SK-N-SH treated with all-trans-retinoic acid at 6 μM for 48 hours (cell line): ENCODE results near the gene RAD51B.

ENCODE experiments used
- ATAC-seq: fragments of 200-7000 bp; cut with Tn5 transposase; 3 replicates; pipeline ENCODE4 v1.9.1; 2020; ENCODE audit warnings: mild to moderate bottlenecking, moderate library complexity
- ARNTL ChIP-seq: fragments of 450-650 bp; formaldehyde crosslinking; IDR thresholded peaks from 2 replicates; pipeline ENCODE4 v1.5.0; 2020; ENCODE audit warnings: low read depth, mild to moderate bottlenecking, moderate library complexity, borderline replicate concordance
- BACH2 ChIP-seq: fragments of 250-450 bp; sonication (Bioruptor Pico); IDR thresholded peaks from 2 replicates; pipeline ENCODE4 v1.9.0; 2021; ENCODE audit warnings: mild to moderate bottlenecking, borderline replicate concordance
- CREB5 ChIP-seq: fragments of 250-450 bp; sonication (Bioruptor Pico); IDR thresholded peaks from 2 replicates; pipeline ENCODE4 v1.5.1; 2020; ENCODE audit warnings: low read depth, mild to moderate bottlenecking, moderate library complexity
- CSDC2 ChIP-seq: fragments of 250-450 bp; sonication (Bioruptor Pico); IDR thresholded peaks from 2 replicates; pipeline ENCODE4 v1.5.0; 2020; ENCODE audit warnings: mild to moderate bottlenecking, moderate library complexity
- CSRNP3 ChIP-seq: fragments of 250-450 bp; sonication (Bioruptor Pico); IDR thresholded peaks from 2 replicates; pipeline ENCODE4 v1.5.1; 2021; ENCODE audit warnings: mild to moderate bottlenecking, moderate library complexity
- ESRRG ChIP-seq: fragments of 250-450 bp; sonication (Bioruptor Pico); IDR thresholded peaks from 2 replicates; pipeline ENCODE4 v1.6.1; 2021; ENCODE audit warnings: mild to moderate bottlenecking
- GLIS3 ChIP-seq: fragments of 250-450 bp; sonication (Bioruptor Pico); IDR thresholded peaks from 2 replicates; pipeline ENCODE4 v1.5.0; 2020; ENCODE audit warnings: mild to moderate bottlenecking, moderate library complexity
- ISL1 ChIP-seq: fragments of 250-450 bp; sonication (Bioruptor Pico); IDR thresholded peaks from 2 replicates; pipeline ENCODE4 v2.1.2; 2022; ENCODE audit warnings: mild to moderate bottlenecking, moderate library complexity
- OSR1 ChIP-seq: fragments of 250-450 bp; sonication (Bioruptor Pico); IDR thresholded peaks from 2 replicates; pipeline ENCODE4 v1.8.0; 2022; ENCODE audit warnings: moderate library complexity, mild to moderate bottlenecking, inconsistent platforms
- PATZ1 ChIP-seq: fragments of 250-450 bp; sonication (Bioruptor Pico); IDR thresholded peaks from 2 replicates; pipeline ENCODE4 v1.8.0; 2020; ENCODE audit warnings: mild to moderate bottlenecking, moderate library complexity, borderline replicate concordance
- POU6F1 ChIP-seq: fragments of 250-450 bp; sonication (Bioruptor Pico); IDR thresholded peaks from 2 replicates; pipeline ENCODE4 v1.8.0; 2021; ENCODE audit warnings: low read depth, mild to moderate bottlenecking, moderate library complexity, borderline replicate concordance
- RARB ChIP-seq: fragments of 250-450 bp; sonication (Bioruptor Pico); IDR thresholded peaks from 2 replicates; pipeline ENCODE4 v1.8.0; 2021; ENCODE audit warnings: mild to moderate bottlenecking, moderate library complexity
- SNAI2 ChIP-seq: fragments of 250-450 bp; sonication (Bioruptor Pico); IDR thresholded peaks from 2 replicates; pipeline ENCODE4 v1.5.0; 2020; ENCODE audit warnings: mild to moderate bottlenecking, moderate library complexity
- TCF4 ChIP-seq: fragments of 250-450 bp; sonication (Bioruptor Pico); IDR thresholded peaks from 2 replicates; pipeline ENCODE4 v1.8.0; 2021; ENCODE audit warnings: mild to moderate bottlenecking, moderate library complexity, borderline replicate concordance
- TSHZ2 ChIP-seq: fragments of 250-450 bp; sonication (Bioruptor Pico); IDR thresholded peaks from 2 replicates; pipeline ENCODE4 v1.5.0; 2020; ENCODE audit warnings: mild to moderate bottlenecking, moderate library complexity
- ZC3H10 ChIP-seq: fragments of 250-450 bp; sonication (Bioruptor Pico); IDR thresholded peaks from 2 replicates; pipeline ENCODE4 v1.5.1; 2021; ENCODE audit warnings: mild to moderate bottlenecking, moderate library complexity
- ZFP30 ChIP-seq: fragments of 450-650 bp; formaldehyde crosslinking; IDR thresholded peaks from 2 replicates; pipeline ENCODE4 v1.5.0; 2022; ENCODE audit warnings: mild to moderate bottlenecking, moderate library complexity
- ZNF565 ChIP-seq: fragments of 450-650 bp; formaldehyde crosslinking; conservative IDR thresholded peaks from 2 replicates; pipeline ENCODE4 v1.5.0; 2020; ENCODE audit warnings: low read depth, mild to moderate bottlenecking, moderate library complexity
- ZNF70 ChIP-seq: fragments of 450-650 bp; formaldehyde crosslinking; IDR thresholded peaks from 2 replicates; pipeline ENCODE4 v1.5.0; 2020; ENCODE audit warnings: mild to moderate bottlenecking, moderate library complexity
- ZNF8 ChIP-seq: fragments of 450-650 bp; formaldehyde crosslinking; IDR thresholded peaks from 2 replicates; pipeline ENCODE4 v1.5.0; 2020; ENCODE audit warnings: mild to moderate bottlenecking, moderate library complexity

The RAD51B gene

GRCh38 chr14:68508581-68508980 is 689.0 kb downstream of the RAD51B start:
- ATAC-seq = no peak
- TF ChIP-seq PATZ1 (CRISPR knock-in tag) = no peak
- TF ChIP-seq CSRNP3 = no peak
- no peak for TF ChIP-seq ZNF70 (CRISPR knock-in tag)
- no peak for TF ChIP-seq CREB5 (CRISPR knock-in tag)
- TF ChIP-seq CSDC2 (CRISPR knock-in tag) = no peak
- no peak for TF ChIP-seq ARNTL
- no peak for TF ChIP-seq TCF4
- TF ChIP-seq OSR1 (CRISPR knock-in tag) = no peak
- TF ChIP-seq ZC3H10 = no peak
- TF ChIP-seq GLIS3 (CRISPR knock-in tag) = no peak
- TF ChIP-seq RARB (CRISPR knock-in tag) = no peak
- no peak for TF ChIP-seq ZNF8 (CRISPR knock-in tag)
- no peak for TF ChIP-seq ESRRG
- TF ChIP-seq TSHZ2 (CRISPR knock-in tag) = no peak
- no peak for TF ChIP-seq ISL1
- no peak for TF ChIP-seq SNAI2 (CRISPR knock-in tag)
- no peak for TF ChIP-seq POU6F1
- TF ChIP-seq ZNF565 (CRISPR knock-in tag) = no peak

GRCh38 chr14:68509188-68509983 is 689.8 kb downstream of the RAD51B start:
- no peak for ATAC-seq
- TF ChIP-seq OSR1 (CRISPR knock-in tag) (no peak), CREB5 (CRISPR knock-in tag) (no peak), ZNF8 (CRISPR knock-in tag) (no peak), TCF4 (no peak), ZC3H10 (no peak), CSDC2 (CRISPR knock-in tag) (no peak), ZFP30 (CRISPR knock-in tag) (no peak), POU6F1 (no peak), BACH2 (no peak), ISL1 (no peak), SNAI2 (CRISPR knock-in tag) (no peak)
